GM19468 (cell line): ENCODE data around the gene YWHAH.
"Not testable (repeated sequence)": the region's sequence is repeated elsewhere in the genome, so short reads cannot be mapped to it uniquely, and the experiment has no call there.

Experiments used
- ATAC-seq: cut with Tn5 transposase; IDR thresholded peaks from one replicate; pipeline ENCODE4 v1.9.1; 2021; ENCODE audit warnings: mild to moderate bottlenecking, moderate library complexity, moderate number of reproducible peaks; ENCODE audit not compliant: unreplicated experiment; ENCODE audit errors: extremely low read depth

The YWHAH gene

GRCh38 chr22:31977141-31977841, 33.0 kb downstream of the YWHAH start:
- no peak for ATAC-seq

DNA sequence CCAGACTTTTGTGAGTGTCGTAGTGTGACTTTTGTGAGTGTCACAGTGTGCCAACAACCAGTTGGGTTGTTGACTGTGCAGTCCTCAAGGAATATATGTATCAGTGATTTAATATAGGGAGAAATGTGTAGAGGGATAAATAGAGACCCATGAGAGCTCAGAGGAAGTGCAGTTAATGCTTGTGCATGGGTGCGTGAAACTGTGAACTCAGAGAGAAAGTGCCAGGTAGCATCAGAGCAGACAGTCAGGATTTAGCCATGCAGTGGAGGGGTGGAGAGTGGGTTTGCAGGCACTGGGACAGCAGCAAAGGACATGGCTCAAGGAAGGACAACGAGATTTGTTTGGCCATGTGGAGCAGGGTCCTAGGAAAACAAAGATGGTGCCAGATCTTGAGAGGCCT, 33.6 kb downstream of the YWHAH start:
- ATAC-seq, result no peak

DNA sequence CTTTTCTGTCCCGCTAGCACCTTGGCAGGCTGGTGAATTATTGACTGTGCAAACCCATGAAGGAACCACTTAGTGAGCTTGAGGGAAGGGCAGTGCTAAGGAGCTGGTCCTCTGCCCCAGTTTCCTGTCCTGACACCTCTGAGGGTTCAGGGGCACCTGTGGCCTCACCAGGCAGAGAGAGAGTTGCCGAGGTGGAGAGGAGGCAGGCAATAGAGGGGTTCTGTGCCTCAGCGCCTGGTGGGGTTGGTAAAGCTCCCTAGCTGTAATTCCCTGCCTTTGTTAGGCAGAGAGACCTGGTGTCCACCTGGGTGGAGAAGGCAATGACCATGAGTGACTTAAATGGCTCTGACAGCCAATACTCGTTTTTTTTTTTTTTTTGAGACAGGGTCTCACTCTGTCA, 36.3 kb downstream of the YWHAH start:
- ATAC-seq, result no peak

DNA sequence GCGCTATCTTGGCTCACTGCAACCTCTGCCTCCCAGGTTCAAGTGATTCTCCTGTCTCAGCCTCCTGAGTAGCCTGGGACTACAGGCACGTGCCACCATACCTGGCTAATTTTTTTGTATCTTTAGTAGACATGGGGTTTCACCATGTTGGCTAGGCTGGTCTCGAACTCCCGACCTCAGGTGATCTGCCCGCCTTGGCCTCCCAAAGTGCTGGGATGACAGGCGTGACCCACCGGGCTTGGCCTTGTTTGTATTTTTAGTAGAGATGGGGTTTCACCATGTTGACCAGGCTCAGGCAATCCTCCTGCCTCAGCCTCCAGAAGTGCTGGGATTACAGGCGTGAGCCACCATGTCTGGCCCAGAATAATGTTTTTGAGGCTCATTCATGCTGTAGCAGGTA, 37.6 kb downstream of the YWHAH start:
- ATAC-seq, result not testable (repeated sequence)

- no peak for ATAC-seq
Observed at GRCh38 chr22:31983911-31984656, 39.7 kb downstream of the YWHAH start.

DNA sequence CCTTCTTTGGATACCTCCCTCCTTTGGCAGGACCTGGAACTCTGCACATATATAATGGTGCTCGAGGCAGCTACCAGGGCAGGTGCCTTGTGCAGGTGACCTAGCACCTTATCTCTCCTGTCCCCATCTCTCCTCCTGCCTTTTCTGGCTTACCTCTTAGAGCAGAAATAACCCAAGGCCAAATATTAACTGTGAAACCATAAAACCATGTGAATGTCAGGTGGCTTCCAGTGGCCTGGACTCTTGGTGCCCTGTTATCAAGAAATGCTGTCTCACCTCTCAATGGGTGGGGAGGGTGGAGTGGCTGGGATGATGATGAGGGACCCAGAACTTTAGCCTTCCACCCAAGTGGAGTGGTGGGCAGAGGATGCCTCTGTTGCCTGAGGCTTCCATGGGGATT, 42.9 kb downstream of the YWHAH start:
- ATAC-seq, result no peak

DNA sequence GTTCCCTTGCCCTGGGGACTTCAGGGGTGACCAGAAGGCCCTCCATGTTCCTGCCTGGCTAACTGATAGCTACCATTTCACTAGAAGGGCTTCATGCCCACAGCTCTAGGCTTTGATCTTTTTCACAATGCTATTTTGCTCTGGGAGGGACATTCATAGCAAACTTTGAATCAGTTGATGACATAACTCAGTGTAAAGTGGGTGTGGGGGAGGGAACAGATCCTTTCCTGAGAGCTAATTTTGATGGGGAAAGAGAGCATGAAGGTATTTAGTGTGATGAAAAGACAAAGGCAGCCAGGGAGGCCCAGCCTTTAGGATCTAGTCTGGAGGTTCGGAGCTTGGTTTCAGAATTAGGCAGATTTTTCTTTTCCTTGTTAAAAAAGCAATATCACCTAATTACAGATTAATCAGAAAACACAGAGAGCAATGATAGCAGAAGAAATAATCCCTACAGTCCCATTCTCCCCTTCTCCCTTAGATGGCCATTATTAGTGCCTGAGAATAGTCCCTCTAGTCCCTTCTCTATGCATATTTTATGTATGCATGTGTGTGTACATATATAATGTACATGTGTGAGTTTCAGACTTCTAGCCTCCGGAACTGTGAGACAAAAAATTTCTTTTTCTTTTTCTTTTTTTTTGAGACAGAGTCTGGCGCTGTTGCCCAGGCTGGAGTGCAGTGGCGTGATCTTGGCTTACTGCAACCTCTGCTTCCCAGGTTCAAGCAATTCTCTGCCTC, 46.9 kb downstream of the YWHAH start:
- ATAC-seq, result no peak

DNA sequence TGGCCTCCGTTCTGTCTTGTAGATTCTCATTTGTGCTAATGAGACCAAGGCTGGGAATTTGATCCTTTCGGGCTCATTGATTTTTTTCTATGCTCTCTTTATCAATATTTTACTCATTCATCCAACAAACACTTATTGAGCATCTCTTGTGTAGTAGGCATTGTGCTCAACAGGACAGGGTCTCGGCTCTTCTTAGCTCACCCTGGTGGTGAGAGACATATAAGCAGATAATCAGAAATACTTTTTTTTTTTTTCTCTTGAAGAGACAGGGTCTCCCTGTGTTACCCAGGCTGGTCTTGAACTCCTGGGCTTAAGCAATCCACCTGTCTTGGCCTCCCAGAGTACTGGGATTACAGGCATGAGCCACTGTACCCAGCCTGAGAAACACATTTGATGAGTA, 50.7 kb downstream of the YWHAH start:
- no peak for ATAC-seq

DNA sequence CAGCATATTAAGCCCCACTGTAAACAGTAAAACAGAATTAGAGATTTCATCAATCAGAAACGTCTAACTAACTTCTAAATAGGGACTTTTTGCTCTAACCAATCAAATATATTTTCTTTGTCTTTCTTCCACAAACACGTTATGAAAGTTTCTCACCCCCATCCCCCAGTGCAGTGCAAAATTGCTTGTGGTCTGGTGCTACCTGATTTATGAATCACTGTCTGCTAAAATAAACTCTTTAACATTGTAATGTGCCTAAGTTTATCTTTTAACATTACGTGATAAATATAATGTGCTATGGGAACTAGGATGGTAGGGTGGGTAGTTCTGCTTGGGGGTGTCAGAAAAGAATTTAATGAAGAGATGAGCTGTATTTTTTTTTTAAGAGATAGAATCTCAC, 51.5 kb downstream of the YWHAH start:
- no peak for ATAC-seq

DNA sequence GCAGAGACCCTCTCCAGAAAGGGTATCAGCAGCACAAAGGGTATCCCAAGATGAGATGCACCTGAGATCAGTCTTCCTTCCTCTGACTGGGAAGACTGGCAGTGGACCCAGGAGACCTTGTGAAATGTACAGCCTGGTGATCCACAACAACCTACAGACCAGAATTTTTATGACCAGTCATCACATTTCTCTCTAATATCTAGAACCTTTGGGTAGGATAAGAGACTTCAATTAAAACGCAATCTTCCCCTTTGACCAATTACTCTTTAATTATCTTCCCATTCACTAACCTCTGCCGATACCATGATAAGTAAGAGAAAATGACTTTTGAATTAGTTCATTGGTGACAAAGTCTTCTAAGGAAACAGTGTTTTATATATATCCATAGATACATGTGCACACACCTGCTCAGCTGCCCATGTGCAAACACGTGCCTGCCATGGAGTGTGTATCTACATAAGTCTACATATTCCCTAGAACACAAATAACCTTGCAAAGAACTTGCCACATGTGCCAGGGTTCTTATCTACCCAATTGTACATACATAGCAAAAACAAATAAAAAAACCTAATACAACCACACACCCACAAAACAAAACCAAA, 54.5 kb downstream of the YWHAH start:
- ATAC-seq, result no peak

DNA sequence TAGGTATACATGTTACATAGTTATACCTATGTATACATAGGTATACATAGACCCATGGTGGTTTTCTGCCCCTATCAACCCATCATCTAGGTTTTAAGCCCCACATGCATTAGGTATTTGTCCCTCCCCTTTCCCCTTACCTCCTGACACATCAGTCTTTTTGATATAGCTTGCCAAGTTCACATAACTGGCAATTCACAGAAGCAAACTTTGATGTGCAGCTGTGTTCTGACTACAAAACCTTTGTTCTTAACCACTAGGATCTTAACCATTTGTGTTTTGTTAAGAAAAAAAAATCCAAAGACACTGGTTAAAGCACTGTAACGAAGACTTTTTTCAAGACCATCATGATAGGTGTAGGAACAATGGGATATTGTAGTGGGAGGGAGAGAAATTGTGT, 55.8 kb downstream of the YWHAH start:
- no peak for ATAC-seq

- ATAC-seq, result no peak
Observed at GRCh38 chr22:32005453-32005852, 61.1 kb downstream of the YWHAH start.
